HCT116 (cell line): Measurements from ENCODE around the gene C1orf122. TPM values are rescaled to one million over a fixed set of nuclear protein-coding genes. Genes with fewer than 3 reads are reported as not detected.

ENCODE experiments used
- ATAC-seq: fragments of 200-7000 bp; cut with Tn5 transposase; 2 replicates; pipeline ENCODE4 v1.9.1; 2020; ENCODE audit warnings: mild to moderate bottlenecking, moderate library complexity
- BruUV-seq: library from RNA; stranded (reverse); fragments of 400-500 nt; replicated peaks from 2 replicates; lab custom pipeline; 2021; lab: Mats Ljungman, UMichigan
- CTCF ChIA-PET: fragments of 300-600 bp; sonication (Branson Sonifier 250); formaldehyde crosslinking; loops from one replicate; lab custom pipeline; 2021; ENCODE audit warnings: antibody characterized with exemption; lab: Charles Lee
- POLR2A ChIA-PET: fragments of 300-600, 350-600 bp; sonication (Branson Sonifier 250); formaldehyde crosslinking; loops from one replicate; lab custom pipeline; 2021; ENCODE audit warnings: antibody characterized with exemption; lab: Charles Lee
- RAD21 ChIA-PET, 2 experiments: fragments of 300-600 bp; sonication (Branson Sonifier 250); formaldehyde crosslinking; loops; one replicate each; lab custom pipeline; 2023; ENCODE audit warnings: low total read pairs in 2 of 2; ENCODE audit not compliant: uncharacterized antibody in 2 of 2, unreplicated experiment in 2 of 2, low non-redundant PET in 1 of 2; lab: Charles Lee
- DNase-seq: peaks from one replicate; pipeline ENCODE4 v3.0.0-alpha.2; 2010; ENCODE audit warnings: low read depth, low spot score
- H2AFZ ChIP-seq: fragments of 200-600 bp; shearing (Covaris generic), sonication (generic); 2 replicates; pipeline ENCODE4 v1.6.1; 2017; ENCODE audit warnings: low read depth, mixed run types, mixed read lengths, antibody characterized with exemption, low read length; ENCODE audit not compliant: poor library complexity, severe bottlenecking
- H3K27ac ChIP-seq: 2 replicates; pipeline ENCODE4 v1.5.1; 2012; ENCODE audit warnings: low read depth, low read length
- H3K27me3 ChIP-seq: fragments of 200-600 bp; sonication (generic); 2 replicates; pipeline ENCODE4 v1.6.1; 2016; ENCODE audit warnings: mixed run types, low read length, mixed read lengths; ENCODE audit not compliant: insufficient read depth
- H3K36me3 ChIP-seq, 2 experiments: fragments of 200-500 bp in 1 of 2; fragments of 200-600 bp in 1 of 2; sonication (Bioruptor generic) in 1 of 2; sonication (generic) in 1 of 2; 2 replicates each; pipeline versions ENCODE4 v1.5.1 to v1.6.1; 2014 to 2016; ENCODE audit warnings: low read length in 2 of 2, inconsistent platforms in 1 of 2, mixed read lengths in 1 of 2, mixed run types in 1 of 2; ENCODE audit not compliant: insufficient read depth in 2 of 2, control insufficient read depth in 1 of 2
- H3K4me1 ChIP-seq, 2 experiments: fragments of 200-600 bp in 1 of 2; sonication (generic) in 1 of 2; 2 replicates each; pipeline versions ENCODE4 v1.5.1 to v1.6.1; 2012 to 2017; ENCODE audit warnings: low read length in 2 of 2, inconsistent platforms in 1 of 2, mild to moderate bottlenecking in 1 of 2, mixed read lengths in 1 of 2, mixed run types in 1 of 2, moderate library complexity in 1 of 2; ENCODE audit not compliant: insufficient read depth in 2 of 2, control insufficient read depth in 1 of 2
- H3K4me2 ChIP-seq: fragments of 200-600 bp; sonication (generic); 2 replicates; pipeline ENCODE4 v1.6.1; 2017; ENCODE audit warnings: mixed run types, low read length, mixed read lengths
- H3K4me3 ChIP-seq, 2 experiments: fragments of 200-600 bp in 1 of 2; sonication (generic) in 1 of 2; replicated peaks in 1 of 2; 2 replicates each; pipeline ENCODE4 v1.5.1; 2011 to 2016; ENCODE audit warnings: low read length in 2 of 2, control low read depth in 1 of 2, low read depth in 1 of 2, mild to moderate bottlenecking in 1 of 2, mixed read lengths in 1 of 2, mixed run types in 1 of 2
- H3K79me2 ChIP-seq: fragments of 200-600 bp; sonication (generic); 2 replicates; pipeline ENCODE4 v1.6.1; 2017; ENCODE audit warnings: mild to moderate bottlenecking, mixed run types, low read length, moderate library complexity, mixed read lengths; ENCODE audit not compliant: insufficient read depth
- H3K9ac ChIP-seq: fragments of 200-600 bp; sonication (generic); 2 replicates; pipeline ENCODE4 v1.6.1; 2016; ENCODE audit warnings: low read length, mixed read lengths
- H3K9me2 ChIP-seq: fragments of 200-600 bp; sonication (generic), shearing (Covaris generic); 2 replicates; pipeline ENCODE4 v1.6.1; 2017; ENCODE audit warnings: mixed run types, mild to moderate bottlenecking, moderate library complexity; ENCODE audit not compliant: insufficient read depth
- H3K9me3 ChIP-seq, 2 experiments: fragments of 200-500 bp in 1 of 2; fragments of 200-600 bp in 1 of 2; sonication (Bioruptor generic) in 1 of 2; sonication (generic) in 1 of 2; 2 replicates each; pipeline ENCODE4 v1.6.1; 2014 to 2017; ENCODE audit warnings: low read length in 2 of 2, mixed read lengths in 2 of 2, inconsistent platforms in 1 of 2, low read depth in 1 of 2, mild to moderate bottlenecking in 1 of 2, mixed run types in 1 of 2, moderate library complexity in 1 of 2; ENCODE audit not compliant: control insufficient read depth in 1 of 2, insufficient read depth in 1 of 2
- H4K20me1 ChIP-seq: fragments of 200-600 bp; sonication (generic), shearing (Covaris generic); 2 replicates; pipeline ENCODE4 v1.6.1; 2017; ENCODE audit warnings: mixed run types, mild to moderate bottlenecking, moderate library complexity; ENCODE audit not compliant: insufficient read depth
- FOSL1 ChIP-seq: IDR thresholded peaks from 2 replicates; pipeline ENCODE4 v1.6.1; 2012; ENCODE audit warnings: low read depth
- POLR2AphosphoS5 ChIP-seq: IDR thresholded peaks from 2 replicates; pipeline ENCODE4 v1.6.1; 2011; ENCODE audit warnings: mild to moderate bottlenecking, low read depth, low read length, moderate library complexity
- TCF7L2 ChIP-seq: IDR thresholded peaks from 2 replicates; pipeline ENCODE4 v1.7.0; 2011; ENCODE audit warnings: borderline replicate concordance, inconsistent platforms; ENCODE audit not compliant: insufficient read depth, insufficient read length; ENCODE audit errors: extremely low read depth
- ZNF274 ChIP-seq: fragments of 200-500 bp; sonication (Bioruptor generic); IDR thresholded peaks from 2 replicates; pipeline ENCODE4 v1.6.1; 2014; ENCODE audit warnings: mild to moderate bottlenecking, low read depth, low read length, inconsistent platforms
- intact Hi-C: fragments of 100-400 bp; cut with micrococcal nuclease; formaldehyde crosslinking; loops from 2 replicates; pipeline ENCODE4 v1.10.0; 2022
- total RNA-seq: library from RNA; stranded (reverse); gene quantifications from one replicate; pipeline ENCODE4 v1.2.1, GENCODE V29; 2021; ENCODE audit not compliant: unreplicated experiment
- TF ChIP-seq, protein P1 (sequence below): IDR thresholded peaks from 2 replicates; pipeline ENCODE4 v1.6.1; 2012
- TF ChIP-seq, protein P2 (sequence below): IDR thresholded peaks from 2 replicates; pipeline ENCODE4 v1.6.1; 2012; ENCODE audit warnings: low read depth

Gene C1orf122
- total RNA-seq, 1 experiment from 2014 or later, result 34.2 TPM

DNA sequence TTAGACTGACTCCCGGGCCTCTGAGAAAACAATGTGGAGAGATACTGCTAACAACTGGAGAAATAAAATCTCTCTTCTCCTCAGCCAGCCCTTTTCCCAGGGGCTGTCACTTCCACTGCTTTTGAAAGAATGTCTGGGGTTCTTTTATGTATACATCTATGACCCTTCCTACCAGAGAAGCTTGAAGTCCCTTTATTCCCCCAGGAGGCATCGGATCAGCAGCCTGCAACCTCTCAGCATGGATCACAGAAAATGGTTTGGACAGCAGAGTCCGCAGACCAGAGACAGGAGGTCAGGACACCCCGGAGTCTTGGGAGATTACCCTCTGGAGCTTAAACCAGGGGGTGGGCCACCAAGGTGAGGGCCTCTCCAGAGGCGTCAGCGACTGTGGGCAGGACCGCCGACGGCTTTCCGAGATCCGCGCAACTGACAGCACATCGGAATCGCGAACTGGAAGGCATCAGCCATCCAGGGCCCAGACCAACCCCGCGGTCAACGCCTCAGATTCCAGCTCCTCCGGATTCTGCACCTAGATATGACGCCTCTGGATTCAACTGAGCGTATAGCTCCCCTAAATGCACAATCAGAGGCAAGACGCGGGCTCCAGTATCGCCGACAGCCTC lies 43.7 kb upstream of the C1orf122 start (continued):
- TF ChIP-seq, protein P1, sequence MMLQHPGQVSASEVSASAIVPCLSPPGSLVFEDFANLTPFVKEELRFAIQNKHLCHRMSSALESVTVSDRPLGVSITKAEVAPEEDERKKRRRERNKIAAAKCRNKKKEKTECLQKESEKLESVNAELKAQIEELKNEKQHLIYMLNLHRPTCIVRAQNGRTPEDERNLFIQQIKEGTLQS, result no peak
- TF ChIP-seq POLR2AphosphoS5 (no peak), FOSL1 (no peak), ZNF274 (no peak)

DNA sequence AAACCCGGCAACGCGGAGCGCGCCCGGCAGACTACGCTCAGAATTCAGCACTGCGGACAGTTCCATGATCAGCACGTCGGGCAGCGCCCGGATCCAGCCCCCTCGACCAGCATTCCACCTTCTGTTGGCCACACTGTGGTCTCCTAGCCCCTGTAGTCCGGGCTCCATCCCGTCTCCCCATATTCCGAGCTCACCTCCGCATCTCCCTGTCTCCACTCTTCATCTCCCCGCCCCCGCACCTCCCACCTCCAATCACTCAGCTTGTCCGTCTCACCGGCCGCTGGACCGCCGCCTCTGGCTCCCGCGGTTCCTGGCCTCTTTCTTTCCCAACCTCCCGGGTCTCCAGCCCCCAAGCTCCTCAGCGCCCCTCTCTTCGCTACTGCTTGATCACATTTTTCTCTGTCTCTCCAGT lies 43.2 kb upstream of the C1orf122 start:
- BruUV-seq, result no TSS peak
- H3K9ac ChIP-seq, result no peak overlapping the region
- H4K20me1 ChIP-seq, result no peaks in the 10 kb centered on the region
- H3K27ac ChIP-seq, result no peak overlapping the region
- ChIA-PET CTCF (no interaction called here), POLR2A (no interaction called here), RAD21 (no interaction called here)
- H3K36me3 ChIP-seq, result no peaks in the 10 kb centered on the region
- TF ChIP-seq, protein P2, sequence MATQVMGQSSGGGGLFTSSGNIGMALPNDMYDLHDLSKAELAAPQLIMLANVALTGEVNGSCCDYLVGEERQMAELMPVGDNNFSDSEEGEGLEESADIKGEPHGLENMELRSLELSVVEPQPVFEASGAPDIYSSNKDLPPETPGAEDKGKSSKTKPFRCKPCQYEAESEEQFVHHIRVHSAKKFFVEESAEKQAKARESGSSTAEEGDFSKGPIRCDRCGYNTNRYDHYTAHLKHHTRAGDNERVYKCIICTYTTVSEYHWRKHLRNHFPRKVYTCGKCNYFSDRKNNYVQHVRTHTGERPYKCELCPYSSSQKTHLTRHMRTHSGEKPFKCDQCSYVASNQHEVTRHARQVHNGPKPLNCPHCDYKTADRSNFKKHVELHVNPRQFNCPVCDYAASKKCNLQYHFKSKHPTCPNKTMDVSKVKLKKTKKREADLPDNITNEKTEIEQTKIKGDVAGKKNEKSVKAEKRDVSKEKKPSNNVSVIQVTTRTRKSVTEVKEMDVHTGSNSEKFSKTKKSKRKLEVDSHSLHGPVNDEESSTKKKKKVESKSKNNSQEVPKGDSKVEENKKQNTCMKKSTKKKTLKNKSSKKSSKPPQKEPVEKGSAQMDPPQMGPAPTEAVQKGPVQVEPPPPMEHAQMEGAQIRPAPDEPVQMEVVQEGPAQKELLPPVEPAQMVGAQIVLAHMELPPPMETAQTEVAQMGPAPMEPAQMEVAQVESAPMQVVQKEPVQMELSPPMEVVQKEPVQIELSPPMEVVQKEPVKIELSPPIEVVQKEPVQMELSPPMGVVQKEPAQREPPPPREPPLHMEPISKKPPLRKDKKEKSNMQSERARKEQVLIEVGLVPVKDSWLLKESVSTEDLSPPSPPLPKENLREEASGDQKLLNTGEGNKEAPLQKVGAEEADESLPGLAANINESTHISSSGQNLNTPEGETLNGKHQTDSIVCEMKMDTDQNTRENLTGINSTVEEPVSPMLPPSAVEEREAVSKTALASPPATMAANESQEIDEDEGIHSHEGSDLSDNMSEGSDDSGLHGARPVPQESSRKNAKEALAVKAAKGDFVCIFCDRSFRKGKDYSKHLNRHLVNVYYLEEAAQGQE, result peak; percentile 92
- no peak for TF ChIP-seq TCF7L2
- H3K9me2 ChIP-seq, result no peaks in the 10 kb centered on the region
- H3K9me3 ChIP-seq, result no peaks in the 10 kb centered on the region
- H3K4me1 ChIP-seq, result peaks cover 0 to 8% of the 10 kb centered on the region in 2 experiments; a peak in 1 of 4 replicates
- H2AFZ ChIP-seq, result no peak overlapping the region
- ATAC-seq, result peak; percentile 57
- no peak for DNase-seq
- H3K79me2 ChIP-seq, result no peaks in the 10 kb centered on the region
- peaks cover 43% of the 10 kb centered on the region for H3K27me3 ChIP-seq
- H3K4me3 ChIP-seq, result no peak overlapping the region
- intact Hi-C loops, result no loop called here
- no peak overlapping the region for H3K4me2 ChIP-seq
